ENCODE measurements around the gene MANSC1.

MANSC1 gene

DNA sequence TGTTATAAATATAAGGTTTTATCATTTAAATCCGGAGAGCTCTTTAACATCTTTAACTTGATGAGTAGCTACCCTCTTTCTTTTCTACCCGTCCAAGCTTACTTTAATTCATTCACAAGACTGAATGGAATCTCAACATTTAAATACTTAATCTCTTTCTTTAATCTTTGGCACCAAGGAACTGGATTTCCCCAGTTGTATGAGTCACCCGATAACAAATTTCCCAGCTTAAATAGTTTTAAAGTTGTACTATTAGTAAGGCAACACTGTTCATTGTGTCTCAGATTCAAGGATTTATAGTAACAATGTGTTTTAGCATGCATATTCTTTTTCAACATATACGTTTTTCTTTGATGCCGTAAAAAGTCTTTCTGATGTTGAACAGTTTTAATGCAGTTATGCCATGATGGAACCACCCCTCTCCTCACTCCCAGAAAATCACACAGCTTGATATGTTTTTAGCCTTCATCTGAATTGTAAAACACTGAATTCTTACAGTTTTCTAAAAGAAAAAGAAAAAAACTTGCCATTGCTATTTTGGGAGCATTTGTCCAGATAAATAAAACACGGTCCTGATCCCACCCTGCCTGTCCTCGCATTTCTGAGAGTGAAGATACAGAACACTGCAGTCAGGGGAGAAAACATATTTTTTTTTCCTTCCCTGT, 67.1 kb downstream of the MANSC1 start:
- Histone ChIP-seq H3K9ac (ENCODE audit: low read depth, low read length) (no peak overlapping the region), H3K4me3 (ENCODE audit: low read length) (no peak overlapping the region), H3K27ac (ENCODE audit: low read depth, low read length) (peak overlapping the region; percentile 31; the same call in 1 of the 2 replicates), H3K27me3 (ENCODE audit: insufficient read depth, low read length) (no peaks in the 10 kb centered on the region), H3K9me3 (ENCODE audit: insufficient read depth, low read depth, low read length) (no peaks in the 10 kb centered on the region), H3K36me3 (ENCODE audit: insufficient read depth, low read length) (no peaks in the 10 kb centered on the region), H3K4me1 (ENCODE audit: insufficient read depth, low read length) (peaks cover 35% of the 10 kb centered on the region)
- WGBS = 59% methylated on average over 7 of the region's 7 CpGs

DNA sequence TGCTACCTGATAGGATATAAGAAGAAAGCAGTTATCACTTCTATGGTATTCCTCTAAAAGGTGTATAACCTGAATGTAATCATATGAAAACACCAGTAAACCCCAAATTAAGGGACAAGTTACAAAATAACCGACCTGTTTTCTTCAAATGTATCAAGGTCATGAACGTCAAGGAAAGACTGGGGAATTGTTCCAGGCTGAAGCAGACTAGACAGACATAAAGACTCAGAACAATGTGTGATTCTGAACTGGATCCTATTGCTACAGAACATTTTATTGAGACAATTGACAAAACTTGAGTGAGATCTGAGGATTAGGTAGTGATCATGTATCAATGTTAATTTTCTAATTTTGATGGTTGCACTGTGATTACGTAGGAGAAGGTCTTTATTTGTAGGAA, 67.8 kb downstream of the MANSC1 start:
- Histone ChIP-seq H3K9ac (ENCODE audit: low read depth, low read length) (no peak overlapping the region), H3K4me1 (ENCODE audit: insufficient read depth, low read length) (peaks cover 35% of the 10 kb centered on the region), H3K9me3 (ENCODE audit: insufficient read depth, low read depth, low read length) (peaks cover 2% of the 10 kb centered on the region; the same call in 1 of the 2 replicates), H3K27ac (ENCODE audit: low read depth, low read length) (no peak overlapping the region), H3K4me3 (ENCODE audit: low read length) (no peak overlapping the region), H3K36me3 (ENCODE audit: insufficient read depth, low read length) (no peaks in the 10 kb centered on the region), H3K27me3 (ENCODE audit: insufficient read depth, low read length) (no peaks in the 10 kb centered on the region)
- 91% methylated on average over 3 of the region's 3 CpGs for WGBS

DNA sequence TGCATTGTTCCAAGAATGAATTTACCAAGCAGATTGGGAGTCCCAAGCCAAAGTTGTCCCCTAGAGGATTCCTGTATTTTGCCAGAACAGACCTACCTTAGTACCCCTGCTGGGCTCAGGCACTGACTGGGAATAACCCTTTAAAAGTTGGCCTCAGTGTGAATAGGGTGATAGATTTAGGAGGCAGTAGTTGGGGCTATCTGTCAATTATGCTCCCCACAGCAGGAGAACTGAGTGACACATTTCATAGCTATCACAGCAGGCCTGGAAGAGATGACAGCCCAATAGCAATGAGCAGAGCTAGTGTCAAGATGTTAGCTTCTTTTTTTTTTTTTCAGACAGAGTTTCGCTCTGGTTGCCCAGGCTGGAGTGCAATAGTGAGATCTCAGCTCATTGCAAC, 68.9 kb downstream of the MANSC1 start:
- H3K27me3 ChIP-seq (ENCODE audit: insufficient read depth, low read length) = no peaks in the 10 kb centered on the region
- H3K27ac ChIP-seq (ENCODE audit: low read depth, low read length) = 0 out of 2 replicates have a peak overlapping the region, but pooled peaks have one; percentile 3
- H3K4me1 ChIP-seq (ENCODE audit: insufficient read depth, low read length) = peaks cover 35% of the 10 kb centered on the region
- H3K4me3 ChIP-seq (ENCODE audit: low read length) = no peak overlapping the region
- no peak overlapping the region for H3K9ac ChIP-seq (ENCODE audit: low read depth, low read length)
- H3K36me3 ChIP-seq (ENCODE audit: insufficient read depth, low read length) = no peaks in the 10 kb centered on the region
- H3K9me3 ChIP-seq (ENCODE audit: insufficient read depth, low read depth, low read length) = peaks cover 5% of the 10 kb centered on the region; the same call in 1 of the 2 replicates
- WGBS = 95% methylated on average over 1 of the region's 1 CpG

DNA sequence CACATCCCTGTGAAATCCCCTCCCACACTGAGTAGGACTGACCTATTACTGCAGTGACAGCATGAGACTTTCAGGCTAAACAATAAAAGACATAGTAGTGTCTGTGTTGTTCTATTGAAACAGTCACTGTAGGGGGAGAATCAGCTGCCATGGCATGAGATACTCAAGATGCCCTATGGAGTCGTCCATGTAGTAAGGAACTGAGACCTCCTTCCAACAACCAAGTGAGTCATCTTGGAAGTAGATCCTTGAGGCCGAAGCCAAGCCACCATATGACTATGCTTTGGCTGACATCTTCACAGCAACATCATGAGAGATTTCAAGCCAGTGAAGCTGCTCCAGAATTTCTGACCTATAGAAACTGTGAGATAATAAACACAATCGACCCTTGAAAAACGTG, 71.1 kb downstream of the MANSC1 start:
- Histone ChIP-seq H3K27ac (ENCODE audit: low read depth, low read length) (no peak overlapping the region), H3K9ac (ENCODE audit: low read depth, low read length) (no peak overlapping the region), H3K36me3 (ENCODE audit: insufficient read depth, low read length) (no peaks in the 10 kb centered on the region), H3K27me3 (ENCODE audit: insufficient read depth, low read length) (no peaks in the 10 kb centered on the region), H3K4me1 (ENCODE audit: insufficient read depth, low read length) (peaks cover 28% of the 10 kb centered on the region), H3K4me3 (ENCODE audit: low read length) (no peak overlapping the region), H3K9me3 (ENCODE audit: insufficient read depth, low read depth, low read length) (peaks cover 5% of the 10 kb centered on the region; the same call in 1 of the 2 replicates)
- 88% methylated on average over 4 of the region's 4 CpGs for WGBS
